Measurements from ENCODE around the gene KCNIP4. TPM values are rescaled to one million over a fixed set of nuclear protein-coding genes. Genes with fewer than 3 reads are reported as not detected.

KCNIP4 gene
- total and polyA plus RNA-seq, 10 donors = not detected

- Histone ChIP-seq H3K27me3 (replicated peaks in 1 of 7) (no peaks in the 10 kb centered on the region), H3K4me3 (no peak overlapping the region), H3K9me3 (peaks cover 0 to 12% (median 0%) of the 10 kb centered on the region in 8 donors), H3K36me3 (no peaks in the 10 kb centered on the region), H3K27ac (no peak overlapping the region), H3K4me1 (no peaks in the 10 kb centered on the region)
- no peak for TF ChIP-seq CTCF (IDR thresholded peaks at IDR 0.05 in 8 of 11, conservative IDR thresholded peaks at IDR 0.05 in 3 of 11)
- DNase-seq = no peak
- WGBS, 5 donors = 52 to 65% (median 54%) methylated on average over 3 of the region's 3 CpGs
- intact Hi-C loops (cut with DNase I; ENCODE audit: low total_unique reads) = no loop called here
Observed at GRCh38 chr4:21118301-21118700, 830.3 kb downstream of the KCNIP4 start.

GRCh38 chr4:21117541-21118180 is 830.9 kb downstream of the KCNIP4 start:
- no peak for TF ChIP-seq POLR2A (IDR thresholded peaks at IDR 0.05)
- no peak for TF ChIP-seq POLR2AphosphoS5 (IDR thresholded peaks at IDR 0.05)
- TF ChIP-seq CTCF (IDR thresholded peaks at IDR 0.05 in 8 of 11, conservative IDR thresholded peaks at IDR 0.05 in 3 of 11) = no peak
- Histone ChIP-seq H3K36me3 (no peaks in the 10 kb centered on the region), H3K27ac (no peak overlapping the region), H3K4me3 (no peak overlapping the region), H3K4me1 (no peaks in the 10 kb centered on the region), H3K9me3 (peaks cover 0 to 7% (median 0%) of the 10 kb centered on the region in 8 donors), H3K27me3 (replicated peaks in 1 of 7) (no peaks in the 10 kb centered on the region)
- DNase-seq = no peak
- intact Hi-C loops (cut with DNase I; ENCODE audit: low total_unique reads) = no loop called here
- WGBS, 5 donors = 66 to 78% (median 75%) methylated on average over 7 of the region's 7 CpGs

GRCh38 chr4:21113496-21114223 is 834.9 kb downstream of the KCNIP4 start:
- WGBS, 5 donors = 60 to 91% (median 69%) methylated on average over 3 of the region's 3 CpGs
- DNase-seq = no peak
- intact Hi-C loops (cut with DNase I; ENCODE audit: low total_unique reads) = no loop called here
- Histone ChIP-seq H3K27me3 (replicated peaks in 1 of 7) (no peaks in the 10 kb centered on the region), H3K36me3 (no peaks in the 10 kb centered on the region), H3K9me3 (peaks cover 0 to 25% (median 9%) of the 10 kb centered on the region in 8 donors), H3K4me1 (no peaks in the 10 kb centered on the region), H3K4me3 (no peak overlapping the region), H3K27ac (no peak overlapping the region)
- no peak for TF ChIP-seq CTCF (IDR thresholded peaks at IDR 0.05 in 8 of 11, conservative IDR thresholded peaks at IDR 0.05 in 3 of 11)
- no peak for TF ChIP-seq POLR2A (IDR thresholded peaks at IDR 0.05)
- no peak for TF ChIP-seq POLR2AphosphoS5 (IDR thresholded peaks at IDR 0.05)

- Histone ChIP-seq H3K36me3 (no peaks in the 10 kb centered on the region), H3K4me1 (no peaks in the 10 kb centered on the region), H3K27ac (no peak overlapping the region), H3K27me3 (replicated peaks in 1 of 7) (no peaks in the 10 kb centered on the region), H3K4me3 (no peak overlapping the region), H3K9me3 (peaks cover 0 to 15% (median 5%) of the 10 kb centered on the region in 8 donors)
- intact Hi-C loops (cut with DNase I; ENCODE audit: low total_unique reads) = no loop called here
- TF ChIP-seq CTCF (IDR thresholded peaks at IDR 0.05 in 8 of 11, conservative IDR thresholded peaks at IDR 0.05 in 3 of 11) (no peak), POLR2AphosphoS5 (IDR thresholded peaks at IDR 0.05) (no peak), POLR2A (IDR thresholded peaks at IDR 0.05) (no peak)
- no peak for DNase-seq
Observed at GRCh38 chr4:21102667-21103066, 845.9 kb downstream of the KCNIP4 start.
